GM18511 (cell line): Measurements from ENCODE around the gene SCART1.
A peak's percentile ranks its signal among the peaks of the same experiment; 100 is the strongest.
"Not testable (repeated sequence)": the region's sequence is repeated elsewhere in the genome, so short reads cannot be mapped to it uniquely, and the experiment has no call there.

Experiments used
- ATAC-seq: cut with Tn5 transposase; IDR thresholded peaks from one replicate; pipeline ENCODE4 v1.9.1; 2021; ENCODE audit warnings: mild to moderate bottlenecking, moderate library complexity; ENCODE audit not compliant: unreplicated experiment

The SCART1 gene

GRCh38 chr10:133467286-133467911, 13.7 kb downstream of the SCART1 start:
- ATAC-seq, result no peak

- not testable (repeated sequence) for ATAC-seq
These were observed 15.5 kb downstream of the SCART1 start for GRCh38 chr10:133469205-133469604.

GRCh38 chr10:133471300-133472109, 17.8 kb downstream of the SCART1 start:
- ATAC-seq, result no peak

GRCh38 chr10:133473270-133473669, 19.5 kb downstream of the SCART1 start:
- no peak for ATAC-seq

GRCh38 chr10:133474027-133474426, 20.3 kb downstream of the SCART1 start:
- no peak for ATAC-seq

- ATAC-seq, result no peak
These were observed 21.1 kb downstream of the SCART1 start for GRCh38 chr10:133474665-133475424.

- ATAC-seq, result no peak
These were observed 21.6 kb downstream of the SCART1 start for GRCh38 chr10:133475425-133475734.

- no peak for ATAC-seq
These were observed 22.3 kb downstream of the SCART1 start for GRCh38 chr10:133475821-133476640.

GRCh38 chr10:133476641-133476990, 22.9 kb downstream of the SCART1 start:
- no peak for ATAC-seq

- no peak for ATAC-seq
These were observed 27.4 kb downstream of the SCART1 start for GRCh38 chr10:133481086-133481643.

GRCh38 chr10:133481657-133482056, 27.9 kb downstream of the SCART1 start:
- ATAC-seq, result no peak

GRCh38 chr10:133484818-133485217, 31.1 kb downstream of the SCART1 start:
- no peak for ATAC-seq

- no peak for ATAC-seq
These were observed 33.3 kb downstream of the SCART1 start for GRCh38 chr10:133487085-133487484.

GRCh38 chr10:133488354-133488753, 34.6 kb downstream of the SCART1 start:
- ATAC-seq, result no peak

- peak; percentile 91 for ATAC-seq
These were observed 36.3 kb downstream of the SCART1 start for GRCh38 chr10:133489816-133490588.

GRCh38 chr10:133493562-133493961, 39.8 kb downstream of the SCART1 start:
- ATAC-seq, result not testable (repeated sequence)

GRCh38 chr10:133497363-133497762, 43.6 kb downstream of the SCART1 start:
- not testable (repeated sequence) for ATAC-seq

- ATAC-seq, result not testable (repeated sequence)
These were observed 45.4 kb downstream of the SCART1 start for GRCh38 chr10:133499176-133499575.

GRCh38 chr10:133500897-133501296, 47.2 kb downstream of the SCART1 start:
- not testable (repeated sequence) for ATAC-seq

GRCh38 chr10:133509700-133510099, 56.0 kb downstream of the SCART1 start:
- ATAC-seq, result no peak
